ENCODE results near the gene MOB3B.
A peak's percentile ranks its signal among the peaks of the same experiment; 100 is the strongest.

MOB3B gene

GRCh38 chr9:27384262-27385014 lies 145.2 kb downstream of the MOB3B start:
- DNase-seq, result no peak

- no peak for DNase-seq
Measured at GRCh38 chr9:27383524-27383923, 146.1 kb downstream of the MOB3B start.

GRCh38 chr9:27382975-27383374 lies 146.6 kb downstream of the MOB3B start:
- no peak for DNase-seq

DNA sequence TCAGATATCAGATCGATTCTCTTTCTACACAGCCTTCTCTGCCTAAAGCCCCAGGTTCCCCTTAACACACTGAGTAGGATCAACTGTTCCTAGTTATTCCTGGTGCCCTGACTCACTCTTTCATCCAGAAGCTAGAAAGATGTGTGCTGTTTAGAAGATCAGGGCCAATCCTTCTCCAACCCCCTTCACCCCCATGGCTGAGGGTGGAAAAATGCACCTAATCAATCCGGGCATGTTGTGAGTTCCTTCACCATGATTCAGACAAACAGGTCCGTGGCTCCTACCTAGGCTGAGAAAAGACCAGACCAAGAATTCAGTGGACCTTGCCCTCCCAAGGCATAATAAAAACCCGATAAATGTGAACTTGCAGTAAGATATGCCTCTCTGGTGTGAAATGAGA lies 147.3 kb downstream of the MOB3B start:
- no peak for DNase-seq

GRCh38 chr9:27379311-27380251 lies 150.0 kb downstream of the MOB3B start:
- DNase-seq, result no peak

DNA sequence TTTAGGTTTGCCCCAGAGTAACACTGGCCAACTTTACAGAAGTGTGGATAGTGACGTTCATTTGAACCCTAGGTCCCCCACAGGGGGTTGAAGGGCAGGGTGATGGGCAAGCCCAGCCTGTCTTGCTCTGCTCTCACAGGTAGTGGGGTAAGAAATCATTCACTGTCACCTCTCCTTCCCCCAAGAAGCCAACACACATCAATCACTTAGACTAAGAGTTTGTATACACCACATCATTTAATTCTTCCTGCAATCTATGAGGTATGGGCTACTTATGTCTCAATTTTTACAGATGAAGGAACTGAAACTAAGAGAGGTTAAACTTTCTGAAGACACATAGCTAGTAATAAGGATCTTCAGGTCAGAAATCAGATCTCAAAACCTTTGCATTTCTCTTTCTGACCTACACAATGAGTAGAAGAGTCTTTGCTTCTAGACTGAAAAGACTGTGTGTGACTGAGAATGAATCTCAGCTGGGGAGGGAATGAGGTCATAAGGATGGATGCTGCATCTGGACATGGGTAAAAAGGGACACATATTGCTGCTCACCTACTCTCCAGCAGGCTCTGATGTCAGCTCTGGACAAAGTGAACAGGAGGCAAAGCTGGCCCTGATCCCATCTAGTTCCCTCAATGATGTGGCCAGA lies 151.7 kb downstream of the MOB3B start:
- no peak for DNase-seq

- no peak for DNase-seq
Measured at GRCh38 chr9:27377147-27377807, 152.3 kb downstream of the MOB3B start.

DNA sequence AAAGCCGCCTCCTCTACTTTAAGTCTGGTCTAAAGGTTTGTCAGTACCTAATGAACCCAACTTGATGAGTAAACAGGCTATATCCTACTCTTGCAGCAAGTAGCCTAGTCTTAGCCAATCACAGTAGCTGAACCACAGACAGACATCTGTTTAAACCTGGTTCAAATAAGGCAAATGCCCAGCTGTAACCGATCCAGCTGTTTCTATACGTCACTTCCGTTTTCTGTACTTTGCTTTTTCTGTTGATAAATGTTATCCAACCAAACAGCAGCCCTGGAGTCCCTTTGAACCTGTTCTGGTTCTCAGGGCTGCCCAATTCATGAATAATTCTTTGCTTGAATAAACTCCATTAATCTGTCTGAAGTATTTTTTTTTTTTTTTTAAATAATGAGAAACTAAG lies 155.8 kb downstream of the MOB3B start:
- no peak for DNase-seq

DNA sequence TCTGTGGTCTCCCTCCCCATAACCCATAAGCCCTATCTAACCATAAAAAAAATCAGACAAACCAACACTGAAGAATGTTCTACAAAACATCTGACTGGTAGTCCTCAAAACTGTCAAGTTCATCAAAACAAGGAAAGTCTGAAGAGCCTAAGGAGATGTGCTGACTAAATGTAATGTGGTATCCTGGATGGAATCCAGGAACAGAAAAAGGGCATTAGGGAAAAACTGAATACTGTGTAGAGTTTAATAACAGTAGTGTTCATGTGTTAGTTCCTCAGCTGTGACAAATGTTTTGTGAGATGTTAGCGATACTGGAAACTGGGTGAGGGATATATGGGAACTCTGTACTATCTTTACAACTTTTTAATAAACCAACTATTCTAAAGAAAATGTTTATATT lies 157.0 kb downstream of the MOB3B start:
- no peak for DNase-seq

- no peak for DNase-seq
Measured at GRCh38 chr9:27371382-27371781, 158.2 kb downstream of the MOB3B start.

DNA sequence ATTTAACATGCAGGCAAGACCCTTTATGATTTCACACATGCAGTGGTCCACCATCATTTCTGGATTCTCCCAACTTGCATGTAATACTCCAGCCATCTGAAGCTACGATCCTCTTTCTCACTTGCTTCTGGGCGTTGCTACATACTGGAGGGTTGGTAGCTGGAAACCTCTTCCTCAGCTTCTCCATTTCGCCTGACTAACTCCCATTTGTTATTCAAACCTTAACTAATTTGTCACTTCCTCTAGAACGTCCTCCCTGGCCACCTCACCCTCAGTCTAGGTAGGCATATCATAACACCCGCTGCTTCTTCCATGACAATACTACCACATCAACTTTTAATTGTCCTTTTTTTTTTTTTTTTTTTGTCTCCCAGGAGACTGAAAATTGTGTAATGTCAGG lies 160.0 kb downstream of the MOB3B start:
- no peak for DNase-seq

DNA sequence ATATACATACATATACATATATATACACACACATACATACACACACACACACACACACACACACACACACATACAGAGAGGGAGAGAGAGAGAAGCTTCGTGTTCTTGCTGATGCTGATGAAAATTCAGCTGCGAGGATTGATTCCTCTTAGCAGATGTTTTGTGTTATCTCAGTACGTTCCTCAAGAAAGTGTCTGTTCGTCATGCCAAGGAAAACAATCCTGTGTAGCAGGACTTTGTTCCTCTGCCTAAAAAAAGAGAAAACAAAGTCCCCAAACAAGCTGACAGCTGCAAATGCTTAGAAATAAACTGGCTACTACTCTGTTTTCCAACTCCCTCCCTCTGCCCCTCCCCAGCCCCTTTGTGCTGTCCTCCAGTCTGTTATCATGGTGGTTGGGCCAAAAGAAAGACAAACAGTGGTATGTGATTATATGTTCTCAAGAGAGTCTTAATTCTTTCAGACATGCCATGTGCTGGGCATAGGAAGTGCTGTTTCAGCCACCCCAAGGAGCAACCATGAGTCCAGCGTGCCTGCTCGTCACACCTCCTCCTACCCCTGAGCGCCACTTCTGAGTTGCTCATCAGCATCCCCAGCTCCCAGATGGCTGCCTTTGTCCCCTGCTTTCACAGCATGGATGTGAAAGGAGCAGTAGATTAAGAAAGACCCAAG lies 161.2 kb downstream of the MOB3B start:
- no peak for DNase-seq

GRCh38 chr9:27367921-27368315 lies 161.7 kb downstream of the MOB3B start:
- no peak for DNase-seq

- DNase-seq, result no peak
Measured at GRCh38 chr9:27367175-27367798, 162.3 kb downstream of the MOB3B start.

DNA sequence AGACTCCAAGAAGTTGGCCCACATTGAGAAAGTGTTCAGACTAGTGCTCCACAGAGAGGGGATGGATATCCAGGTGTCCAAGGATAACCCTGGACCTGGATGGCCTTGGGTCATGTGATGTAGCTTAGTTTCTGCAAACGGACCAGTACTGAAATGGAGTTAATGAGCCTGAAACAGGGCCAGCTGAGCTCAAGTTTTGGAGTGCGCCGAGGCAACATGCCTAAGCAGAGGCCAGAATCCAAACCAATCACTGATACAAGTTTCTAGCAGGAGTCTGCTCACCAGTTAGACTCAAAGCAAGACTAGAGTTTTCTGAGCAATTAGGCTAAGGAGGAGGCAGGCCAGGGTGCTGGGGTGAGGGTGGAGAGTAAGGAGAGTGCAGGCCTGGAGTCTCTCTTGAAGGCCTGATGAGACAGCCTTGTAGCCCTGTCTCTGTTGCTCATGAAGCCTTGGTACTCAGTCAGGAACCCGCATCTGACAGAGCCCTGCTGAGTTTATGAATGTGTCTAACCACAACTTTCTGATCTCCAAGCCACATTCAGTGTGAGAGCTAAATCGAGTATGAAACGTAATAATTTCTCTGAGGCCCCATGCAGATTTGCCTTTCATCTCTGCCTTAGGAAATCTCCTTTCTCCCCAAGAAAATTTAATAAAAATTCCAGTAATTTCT lies 163.8 kb downstream of the MOB3B start:
- peak; percentile 50 to 63 for DNase-seq

- DNase-seq, result no peak
Measured at GRCh38 chr9:27362447-27363210, 167.0 kb downstream of the MOB3B start.

- no peak for DNase-seq
Measured at GRCh38 chr9:27361492-27361891, 168.1 kb downstream of the MOB3B start.

- no peak for DNase-seq
Measured at GRCh38 chr9:27359763-27360162, 169.9 kb downstream of the MOB3B start.

GRCh38 chr9:27358007-27358406 lies 171.6 kb downstream of the MOB3B start:
- no peak for DNase-seq

GRCh38 chr9:27356446-27356845 lies 173.2 kb downstream of the MOB3B start:
- DNase-seq, result no peak

DNA sequence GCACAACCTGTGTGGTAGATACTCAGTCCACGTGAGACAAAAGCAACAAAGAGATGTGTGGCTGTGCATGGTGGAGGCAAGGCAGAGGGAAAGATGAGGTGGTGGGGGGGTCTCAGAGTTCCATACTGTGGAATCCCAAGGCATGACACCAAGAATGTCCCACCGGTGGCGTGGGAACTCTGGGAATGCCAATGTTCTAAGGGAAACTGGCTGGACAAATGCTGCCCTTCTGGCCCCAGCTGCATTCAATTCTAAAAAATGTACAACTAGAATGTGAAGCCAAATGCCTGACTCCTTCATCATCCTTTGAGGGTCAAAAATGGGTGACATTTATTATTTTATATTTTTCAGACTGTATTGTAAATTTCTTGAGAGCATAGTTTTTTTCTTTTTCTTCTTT lies 174.4 kb downstream of the MOB3B start:
- no peak for DNase-seq
